VCaP (cell line): Measurements from ENCODE around the gene ANKS3.

Experiments
- H3K27ac ChIP-seq: fragments of 450-650 bp; 2 replicates; pipeline ENCODE4 v1.5.1; 2017
- TF ChIP-seq, protein P1 (sequence below): fragments of 450-650 bp; conservative IDR thresholded peaks from 2 replicates; pipeline ENCODE4 v1.5.1; 2017; ENCODE audit warnings: mild to moderate bottlenecking, moderate library complexity

ANKS3 gene

DNA sequence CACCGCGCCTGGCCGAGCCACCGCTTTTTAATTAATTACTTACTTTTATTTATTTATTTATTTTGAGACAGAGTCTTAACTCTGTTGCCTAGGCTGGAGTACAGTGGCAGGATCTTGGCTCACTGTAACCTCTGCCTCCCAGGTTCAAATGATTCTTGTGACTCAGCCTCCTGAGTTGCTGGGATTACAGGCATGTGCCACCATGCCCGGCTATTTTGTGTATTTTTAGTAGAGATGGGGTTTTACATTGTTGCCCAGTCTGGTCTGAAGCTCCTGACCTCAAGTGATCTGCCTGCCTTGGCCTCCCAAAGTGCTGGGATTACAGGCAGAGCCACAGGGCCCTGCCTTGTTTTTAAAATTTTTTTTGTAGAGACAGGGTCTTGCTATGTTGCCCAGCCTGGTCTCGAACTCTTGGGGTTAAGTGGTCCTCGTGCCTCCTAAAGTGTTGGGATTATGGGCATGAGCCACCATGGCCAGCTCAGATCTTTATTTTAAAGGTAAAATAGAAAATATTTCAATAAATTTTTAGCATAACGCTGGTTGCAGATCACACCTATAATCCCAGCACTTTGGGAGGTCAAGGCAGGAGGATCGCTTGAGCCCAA lies 59.0 kb downstream of the ANKS3 start:
- no peak overlapping the region for H3K27ac ChIP-seq
- TF ChIP-seq, protein P1, sequence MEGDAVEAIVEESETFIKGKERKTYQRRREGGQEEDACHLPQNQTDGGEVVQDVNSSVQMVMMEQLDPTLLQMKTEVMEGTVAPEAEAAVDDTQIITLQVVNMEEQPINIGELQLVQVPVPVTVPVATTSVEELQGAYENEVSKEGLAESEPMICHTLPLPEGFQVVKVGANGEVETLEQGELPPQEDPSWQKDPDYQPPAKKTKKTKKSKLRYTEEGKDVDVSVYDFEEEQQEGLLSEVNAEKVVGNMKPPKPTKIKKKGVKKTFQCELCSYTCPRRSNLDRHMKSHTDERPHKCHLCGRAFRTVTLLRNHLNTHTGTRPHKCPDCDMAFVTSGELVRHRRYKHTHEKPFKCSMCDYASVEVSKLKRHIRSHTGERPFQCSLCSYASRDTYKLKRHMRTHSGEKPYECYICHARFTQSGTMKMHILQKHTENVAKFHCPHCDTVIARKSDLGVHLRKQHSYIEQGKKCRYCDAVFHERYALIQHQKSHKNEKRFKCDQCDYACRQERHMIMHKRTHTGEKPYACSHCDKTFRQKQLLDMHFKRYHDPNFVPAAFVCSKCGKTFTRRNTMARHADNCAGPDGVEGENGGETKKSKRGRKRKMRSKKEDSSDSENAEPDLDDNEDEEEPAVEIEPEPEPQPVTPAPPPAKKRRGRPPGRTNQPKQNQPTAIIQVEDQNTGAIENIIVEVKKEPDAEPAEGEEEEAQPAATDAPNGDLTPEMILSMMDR: no peak

DNA sequence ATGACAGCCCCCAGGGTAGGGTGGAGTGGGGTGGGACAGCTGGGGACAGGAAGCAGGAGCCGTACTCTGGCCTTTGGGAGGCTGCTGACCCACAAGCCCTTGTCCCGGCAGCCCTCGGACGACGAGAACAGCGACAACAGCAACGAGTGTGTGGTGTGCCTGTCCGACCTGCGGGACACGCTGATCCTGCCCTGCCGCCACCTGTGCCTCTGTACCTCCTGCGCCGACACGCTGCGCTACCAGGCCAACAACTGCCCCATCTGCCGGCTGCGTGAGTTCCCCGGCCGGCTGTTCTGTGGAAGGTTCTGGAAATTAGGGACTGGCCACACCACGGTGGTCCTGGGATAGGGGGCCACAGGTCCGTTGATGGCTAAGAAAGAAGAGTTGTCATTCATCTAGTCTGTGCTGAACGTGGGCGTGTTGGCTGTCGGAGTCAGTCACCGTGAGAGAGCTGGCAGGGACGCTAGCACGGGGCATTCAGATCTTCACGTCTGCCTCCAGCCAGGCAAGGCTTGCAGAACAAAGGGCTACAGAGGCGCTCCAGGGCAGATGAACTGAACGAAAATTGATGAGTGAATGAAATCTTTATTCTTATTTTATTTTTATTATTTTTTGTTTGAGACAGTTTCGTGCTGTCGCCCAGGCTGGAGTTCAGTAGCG lies 60.6 kb downstream of the ANKS3 start:
- no peak overlapping the region for H3K27ac ChIP-seq
- TF ChIP-seq, protein P1: no peak

DNA sequence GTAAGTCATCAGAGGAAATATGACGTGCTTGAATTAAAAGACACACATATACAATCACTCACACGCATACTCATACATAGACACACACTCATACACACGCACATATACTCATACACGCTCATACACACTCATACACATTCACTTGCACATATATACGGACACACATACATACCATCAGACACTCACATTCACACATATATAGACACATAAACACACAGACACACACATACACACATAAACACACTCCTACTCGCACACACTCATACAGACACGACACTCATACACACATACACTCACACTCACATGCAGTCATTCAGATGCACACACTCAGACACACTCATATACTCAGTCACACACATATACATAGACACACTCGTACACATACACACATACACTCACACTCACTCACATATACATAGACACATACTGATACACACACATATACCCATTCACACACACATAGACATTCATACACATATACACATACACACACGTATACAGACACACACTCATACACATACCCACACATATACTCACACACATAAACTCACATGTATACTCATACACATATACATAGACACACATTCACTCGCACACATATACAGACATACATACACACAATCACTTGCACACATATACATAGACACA lies 65.6 kb downstream of the ANKS3 start:
- H3K27ac ChIP-seq: peak overlapping the region; percentile 26
- TF ChIP-seq, protein P1: no peak

DNA sequence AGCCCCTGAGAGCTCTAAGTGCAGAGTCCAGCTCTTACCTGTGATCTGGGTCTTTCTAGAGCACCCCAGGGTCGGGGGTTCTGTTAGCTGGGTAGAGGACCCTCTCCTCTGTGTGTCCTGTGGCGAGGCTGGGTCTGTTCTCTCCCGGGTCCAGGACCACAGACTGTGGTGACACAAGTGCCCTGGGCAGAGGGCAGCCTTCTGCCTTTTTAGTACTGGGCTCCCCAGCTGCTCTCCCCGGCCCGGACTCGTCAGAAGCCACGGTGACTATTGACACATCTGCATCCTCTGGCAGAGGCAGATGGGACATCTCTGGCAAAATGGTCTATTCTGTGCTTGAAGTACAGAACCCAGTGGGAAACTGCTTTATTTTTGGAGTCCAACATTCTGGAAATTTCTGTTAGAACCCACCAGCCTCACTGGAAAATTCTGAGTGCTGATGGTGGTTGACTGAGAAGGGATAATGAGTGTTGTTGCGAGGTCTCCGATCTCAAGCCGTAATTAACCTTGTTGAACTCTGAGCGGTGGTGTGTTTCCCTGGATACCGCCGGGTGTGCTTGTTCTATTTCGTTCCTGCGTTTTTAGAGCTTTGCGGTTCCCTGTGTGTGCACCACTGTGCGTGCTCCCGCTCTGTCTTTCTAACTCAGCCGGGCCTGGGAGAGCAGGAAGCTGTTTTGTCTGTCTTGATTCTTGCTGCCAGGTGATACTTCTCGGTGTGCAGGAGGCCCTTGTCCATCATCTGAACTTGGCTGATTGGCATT lies 66.7 kb downstream of the ANKS3 start:
- H3K27ac ChIP-seq: peak overlapping the region; percentile 26; the same call in 1 of the 2 replicates
- TF ChIP-seq, protein P1: no peak

DNA sequence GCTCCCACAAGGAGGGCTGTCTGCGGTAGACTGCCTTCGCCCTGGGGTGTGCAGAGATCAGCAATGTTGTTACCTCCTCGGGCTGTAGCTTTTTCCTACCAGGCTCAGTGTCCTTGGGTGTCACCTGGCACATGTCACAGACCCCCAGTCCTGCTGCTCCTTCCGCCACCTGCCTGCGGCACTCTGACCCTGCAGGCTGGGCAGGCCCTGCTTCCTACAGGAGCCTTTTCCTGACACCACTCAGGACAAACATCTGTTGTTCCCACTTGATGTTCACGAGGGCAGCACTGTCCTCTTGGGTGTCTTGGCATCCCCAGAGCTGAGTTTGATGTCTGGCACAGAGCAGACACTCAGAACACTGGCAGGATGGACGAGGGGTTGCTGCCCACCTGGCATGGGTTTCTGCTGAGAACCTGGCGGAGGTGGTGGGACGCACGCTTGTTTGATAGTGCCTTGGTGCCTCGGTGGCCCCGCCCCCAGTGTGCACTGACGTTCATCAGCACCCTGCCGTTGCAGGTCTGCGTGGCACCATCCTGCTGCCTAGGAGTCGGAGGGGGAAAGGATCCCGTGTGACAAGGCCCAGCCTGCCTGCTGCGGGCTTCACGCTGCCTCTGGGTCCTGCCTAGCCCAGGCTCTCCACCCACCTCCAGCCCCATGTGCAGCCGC lies 67.4 kb downstream of the ANKS3 start:
- no peak overlapping the region for H3K27ac ChIP-seq
- TF ChIP-seq, protein P1: no peak

DNA sequence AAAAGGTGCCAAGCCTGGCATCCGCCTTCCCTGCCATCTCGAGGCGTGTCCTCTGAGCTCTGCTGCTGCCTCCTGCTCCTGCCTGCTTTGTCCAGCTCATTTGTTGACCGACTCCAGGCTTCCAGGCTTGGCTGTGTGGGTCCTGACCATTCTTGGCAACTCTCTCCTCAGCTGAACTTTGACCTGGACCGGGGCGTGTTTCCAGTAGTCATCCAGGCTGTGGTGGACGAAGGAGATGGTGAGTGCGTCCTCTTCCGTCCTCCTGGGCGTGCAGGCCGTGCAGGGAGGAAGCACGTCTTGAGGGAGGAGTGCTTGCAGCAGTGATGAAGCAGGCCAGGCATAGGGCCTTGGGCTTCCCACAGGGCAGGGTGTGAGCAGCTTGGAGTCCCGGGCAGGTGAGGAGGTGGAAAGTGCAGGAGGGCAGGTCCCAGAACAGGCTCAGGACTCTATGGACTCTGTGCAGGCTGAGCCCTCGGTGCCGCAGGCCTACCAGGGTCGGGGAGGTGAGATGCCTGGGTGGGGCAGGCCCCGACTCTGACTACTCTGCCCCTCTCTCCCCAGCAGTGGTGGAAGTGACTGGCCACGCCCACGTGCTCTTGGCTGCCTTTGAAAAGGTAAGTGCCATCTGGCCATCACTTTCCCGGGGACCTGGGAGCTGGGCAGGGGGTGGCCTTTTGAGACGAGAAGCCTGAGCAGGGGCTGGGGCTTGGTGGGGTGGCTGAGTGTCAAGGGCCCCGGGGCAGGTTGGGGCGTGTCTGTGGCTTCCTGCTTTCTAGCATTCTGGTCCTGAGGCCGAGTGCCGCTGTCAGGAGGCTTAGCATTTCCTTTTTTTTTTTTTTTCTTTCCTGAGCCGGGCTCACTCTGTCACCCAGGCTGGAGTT lies 69.3 kb downstream of the ANKS3 start:
- H3K27ac ChIP-seq: no peak overlapping the region
- TF ChIP-seq, protein P1: no peak
